Fibroblast of the aortic adventitia (primary cell): ENCODE results near the gene IL4I1. TPM values are rescaled to one million over a fixed set of nuclear protein-coding genes. Genes with fewer than 3 reads are reported as not detected.

Experiments used
- DNase-seq: peaks from one replicate; pipeline ENCODE4 v3.0.0-alpha.2; 2010; ENCODE audit warnings: low read depth
- H3K4me3 ChIP-seq: 2 replicates; pipeline ENCODE4 v1.5.1; 2011; ENCODE audit warnings: low read depth, mild to moderate bottlenecking, control low read depth, low read length, moderate library complexity
- total RNA-seq: library from RNA; depleted of rRNA; stranded (reverse); fragments of >200 nt; gene quantifications from 2 replicates; pipeline ENCODE4 v1.2.3, GENCODE V29; 2012; ENCODE audit warnings: low replicate concordance
- TF ChIP-seq, protein P1 (sequence below): IDR thresholded peaks from 2 replicates; pipeline ENCODE4 v1.5.1; 2011; ENCODE audit warnings: mild to moderate bottlenecking, low read length, control low read depth, inconsistent platforms; ENCODE audit not compliant: insufficient read depth

Gene IL4I1
- total RNA-seq, 1 donor = not detected

GRCh38 chr19:49858088-49858985 lies 38.4 kb downstream of the IL4I1 start:
- TF ChIP-seq, protein P1, sequence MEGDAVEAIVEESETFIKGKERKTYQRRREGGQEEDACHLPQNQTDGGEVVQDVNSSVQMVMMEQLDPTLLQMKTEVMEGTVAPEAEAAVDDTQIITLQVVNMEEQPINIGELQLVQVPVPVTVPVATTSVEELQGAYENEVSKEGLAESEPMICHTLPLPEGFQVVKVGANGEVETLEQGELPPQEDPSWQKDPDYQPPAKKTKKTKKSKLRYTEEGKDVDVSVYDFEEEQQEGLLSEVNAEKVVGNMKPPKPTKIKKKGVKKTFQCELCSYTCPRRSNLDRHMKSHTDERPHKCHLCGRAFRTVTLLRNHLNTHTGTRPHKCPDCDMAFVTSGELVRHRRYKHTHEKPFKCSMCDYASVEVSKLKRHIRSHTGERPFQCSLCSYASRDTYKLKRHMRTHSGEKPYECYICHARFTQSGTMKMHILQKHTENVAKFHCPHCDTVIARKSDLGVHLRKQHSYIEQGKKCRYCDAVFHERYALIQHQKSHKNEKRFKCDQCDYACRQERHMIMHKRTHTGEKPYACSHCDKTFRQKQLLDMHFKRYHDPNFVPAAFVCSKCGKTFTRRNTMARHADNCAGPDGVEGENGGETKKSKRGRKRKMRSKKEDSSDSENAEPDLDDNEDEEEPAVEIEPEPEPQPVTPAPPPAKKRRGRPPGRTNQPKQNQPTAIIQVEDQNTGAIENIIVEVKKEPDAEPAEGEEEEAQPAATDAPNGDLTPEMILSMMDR = no peak
- DNase-seq = no peak
- H3K4me3 ChIP-seq = no peak overlapping the region

- TF ChIP-seq, protein P1 = no peak
- H3K4me3 ChIP-seq = no peak overlapping the region
- no peak for DNase-seq
Measured at GRCh38 chr19:49857838-49858087, 38.9 kb downstream of the IL4I1 start.

- no peak for DNase-seq
- TF ChIP-seq, protein P1 = no peak
- no peak overlapping the region for H3K4me3 ChIP-seq
Measured at GRCh38 chr19:49857061-49857837, 39.4 kb downstream of the IL4I1 start.

- no peak for DNase-seq
- no peak overlapping the region for H3K4me3 ChIP-seq
- TF ChIP-seq, protein P1 = no peak
Measured at GRCh38 chr19:49856574-49857021, 40.1 kb downstream of the IL4I1 start.

DNA sequence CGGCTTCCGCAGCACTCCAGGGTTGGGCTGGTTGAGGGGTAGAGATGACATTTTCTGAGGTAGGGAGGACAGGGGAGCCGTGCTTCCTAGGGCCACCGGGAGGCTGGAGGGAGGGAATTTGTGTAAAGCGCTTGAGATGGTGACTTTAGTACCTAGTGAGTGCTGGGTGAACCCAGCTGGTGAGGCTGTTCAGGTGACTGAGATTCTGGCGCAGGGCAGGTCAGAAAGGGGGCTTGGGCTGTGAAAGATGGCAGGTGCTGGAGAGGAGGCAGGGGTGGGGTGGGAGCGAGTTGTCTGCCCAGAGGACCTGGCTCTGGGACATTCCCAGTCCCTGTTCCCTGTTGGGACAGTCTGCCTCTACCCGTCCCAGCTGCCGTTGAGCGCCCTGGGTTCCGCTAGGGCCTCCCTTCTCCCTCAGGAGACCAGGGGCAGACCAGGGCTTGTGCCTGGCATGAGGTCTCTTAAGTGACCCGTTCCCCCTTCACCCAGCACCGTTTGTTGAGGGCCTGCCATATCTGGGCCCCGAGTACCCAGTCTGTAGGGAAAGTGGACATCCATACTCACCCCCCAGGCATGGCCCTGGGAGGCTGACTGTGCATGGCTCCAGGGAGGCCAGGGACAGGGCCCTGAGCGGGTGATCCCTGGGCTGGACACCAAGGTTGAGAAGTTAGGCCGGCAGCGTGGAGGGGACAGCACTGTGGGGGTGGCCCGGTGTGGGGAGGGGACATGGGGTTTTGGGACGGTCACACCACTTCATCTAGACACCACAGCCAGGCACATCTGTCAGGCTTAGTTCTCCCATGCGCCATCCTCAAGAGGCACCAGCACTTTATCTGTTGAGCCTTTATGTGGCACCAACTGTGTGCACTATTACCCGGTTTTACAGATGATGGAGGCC lies 40.8 kb downstream of the IL4I1 start:
- TF ChIP-seq, protein P1 = no peak
- no peak for DNase-seq
- no peak overlapping the region for H3K4me3 ChIP-seq

- TF ChIP-seq, protein P1 = no peak
- H3K4me3 ChIP-seq = no peak overlapping the region
- no peak for DNase-seq
Measured at GRCh38 chr19:49855277-49855675, 41.4 kb downstream of the IL4I1 start.
